Dendritic cell treated with granulocyte-macrophage colony-stimulating factor and Interleukin-4, amounts not matched to agents 40 ng/mL and 50 ng/mL, for 4 days (primary cell): ENCODE results near the gene CYP4F3.
"Not testable (repeated sequence)": the region's sequence is repeated elsewhere in the genome, so short reads cannot be mapped to it uniquely, and the experiment has no call there.

Experiments
- H3K27ac Mint-ChIP-seq: one replicate; pipeline ENCODE4 v1.8.0; 2022; ENCODE audit warnings: mild to moderate bottlenecking, mixed read lengths
- H3K27me3 Mint-ChIP-seq: one replicate; pipeline ENCODE4 v1.8.0; 2022; ENCODE audit warnings: mild to moderate bottlenecking, mixed read lengths
- H3K36me3 Mint-ChIP-seq: one replicate; pipeline ENCODE4 v1.8.0; 2022; ENCODE audit warnings: low read depth, mixed read lengths
- H3K4me1 Mint-ChIP-seq: one replicate; pipeline ENCODE4 v1.8.0; 2022; ENCODE audit warnings: low read depth, mixed read lengths
- H3K4me3 Mint-ChIP-seq: one replicate; pipeline ENCODE4 v1.8.0; 2022; ENCODE audit warnings: mild to moderate bottlenecking, moderate library complexity, mixed read lengths
- H3K9me3 Mint-ChIP-seq: one replicate; pipeline ENCODE4 v1.8.0; 2022; ENCODE audit warnings: mixed read lengths
- intact Hi-C: fragments of 100-400 bp; cut with micrococcal nuclease; formaldehyde crosslinking; loops from one replicate; pipeline ENCODE4 v1.15.0; 2022

The CYP4F3 gene

DNA sequence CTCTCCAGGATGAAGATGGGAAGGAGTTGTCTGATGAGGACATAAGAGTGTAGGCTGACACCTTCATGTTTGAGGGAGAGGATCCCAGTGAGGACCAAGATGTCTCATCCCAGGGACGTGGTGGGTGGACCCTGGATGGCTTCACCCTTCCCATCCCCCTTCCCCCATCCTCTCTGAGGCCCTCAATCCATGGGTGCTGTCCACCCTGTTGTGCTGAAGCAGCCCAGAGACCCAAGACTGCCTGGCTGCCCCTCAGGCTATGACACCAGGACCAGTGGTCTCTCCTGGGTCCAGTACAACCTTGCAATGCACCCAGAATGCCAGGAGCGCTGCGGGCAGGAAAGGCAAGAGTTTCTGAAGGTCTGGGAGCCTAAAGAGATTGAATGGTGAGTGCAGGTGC lies 28.7 kb downstream of the CYP4F3 start:
- intact Hi-C loops: no loop called here
- H3K27me3 Mint-ChIP-seq: peaks cover 10% of the 10 kb centered on the region
- no peak overlapping the region for H3K27ac Mint-ChIP-seq
- no peaks in the 10 kb centered on the region for H3K36me3 Mint-ChIP-seq
- no peaks in the 10 kb centered on the region for H3K9me3 Mint-ChIP-seq
- no peak overlapping the region for H3K4me3 Mint-ChIP-seq
- peaks cover 17% of the 10 kb centered on the region for H3K4me1 Mint-ChIP-seq

DNA sequence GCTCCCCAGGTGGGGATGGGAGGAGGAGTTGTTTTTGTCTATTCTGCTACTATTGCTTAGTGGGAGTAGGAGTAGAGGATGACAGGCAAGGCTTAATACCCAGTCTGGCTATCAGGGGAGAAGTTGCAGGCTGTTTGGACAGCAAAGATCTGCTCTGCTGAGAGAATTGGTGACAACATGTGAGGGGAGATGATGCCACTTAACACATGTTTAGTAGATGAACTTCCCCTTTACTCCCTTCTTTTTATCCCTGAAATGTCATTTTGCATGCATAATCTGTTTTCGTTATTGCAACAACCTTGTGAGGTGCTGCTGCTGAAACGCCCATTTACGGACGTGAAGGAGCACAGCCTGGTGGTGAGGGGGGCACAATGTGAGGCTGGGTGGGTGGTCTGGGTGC lies 29.2 kb downstream of the CYP4F3 start:
- intact Hi-C loops: no loop called here
- peaks cover 10% of the 10 kb centered on the region for H3K27me3 Mint-ChIP-seq

DNA sequence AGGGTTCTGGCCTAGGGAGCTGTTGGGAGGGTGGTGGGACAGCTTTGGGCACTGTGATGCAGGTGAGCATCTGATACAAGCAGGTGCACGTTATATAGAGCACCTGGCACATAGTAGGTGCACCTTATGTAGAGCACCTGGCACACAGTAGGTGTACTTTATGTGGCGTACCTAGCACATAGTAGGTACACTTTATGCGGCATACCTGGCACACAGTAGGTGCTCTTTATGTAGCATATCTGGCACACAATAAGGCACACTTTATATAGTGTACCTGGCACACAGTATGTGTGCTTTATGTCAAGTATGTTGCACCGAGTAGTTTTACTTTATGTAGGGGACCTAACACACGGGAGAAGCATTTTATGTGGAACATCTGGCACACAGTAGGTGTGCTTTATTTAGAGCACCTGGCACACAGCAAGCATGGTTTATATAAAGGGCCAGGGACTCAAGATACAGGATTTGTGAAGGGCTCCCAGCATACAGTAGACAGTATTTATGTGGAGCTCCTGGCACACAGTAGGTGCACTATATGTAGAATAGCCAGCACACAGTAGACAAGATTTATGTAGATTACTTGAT lies 30.6 kb downstream of the CYP4F3 start:
- no peak overlapping the region for H3K27ac Mint-ChIP-seq
- intact Hi-C loops: no loop called here
- no peaks in the 10 kb centered on the region for H3K36me3 Mint-ChIP-seq
- no peaks in the 10 kb centered on the region for H3K9me3 Mint-ChIP-seq
- peaks cover 17% of the 10 kb centered on the region for H3K4me1 Mint-ChIP-seq
- H3K27me3 Mint-ChIP-seq: peaks cover 13% of the 10 kb centered on the region
- H3K4me3 Mint-ChIP-seq: no peak overlapping the region

More for the DNA sequence above, 29.2 kb downstream of the CYP4F3 start:
- no peak overlapping the region for H3K4me3 Mint-ChIP-seq
- H3K9me3 Mint-ChIP-seq: no peaks in the 10 kb centered on the region
- H3K36me3 Mint-ChIP-seq: no peaks in the 10 kb centered on the region
- no peak overlapping the region for H3K27ac Mint-ChIP-seq
- peaks cover 17% of the 10 kb centered on the region for H3K4me1 Mint-ChIP-seq

DNA sequence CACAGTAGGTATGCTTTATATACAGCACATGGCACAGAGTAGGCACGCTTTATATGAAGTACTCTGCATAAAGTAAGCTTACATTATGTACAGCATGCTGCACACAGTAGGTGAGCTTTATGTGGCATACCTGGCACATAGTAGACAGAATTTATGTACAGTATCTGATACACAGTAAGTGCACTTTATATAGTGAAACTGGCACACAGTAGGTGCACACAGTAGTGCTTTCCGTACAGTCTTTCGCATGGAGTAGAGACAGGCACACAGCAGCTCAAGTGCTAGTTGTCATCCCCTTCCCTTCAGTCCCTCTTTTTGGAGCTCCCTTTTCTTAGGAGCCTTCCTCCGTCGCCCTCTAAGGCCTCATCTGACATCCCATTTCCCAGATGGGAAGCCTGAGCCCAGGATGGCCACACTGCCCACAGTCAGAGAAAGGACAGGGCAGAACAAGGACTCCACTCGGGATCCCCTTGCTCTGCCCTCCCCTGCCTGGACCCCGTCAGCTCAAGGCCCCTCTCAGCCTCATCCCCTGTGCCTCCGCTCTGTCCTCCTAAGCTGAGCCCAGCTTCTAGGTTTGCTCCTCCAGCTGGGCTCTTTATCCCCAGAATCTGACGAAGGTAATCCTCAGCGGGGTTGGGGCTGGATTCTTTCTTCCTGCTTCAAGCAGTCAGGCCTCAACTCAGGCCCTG lies 31.3 kb downstream of the CYP4F3 start:
- intact Hi-C loops: no loop called here
- H3K27ac Mint-ChIP-seq: no peak overlapping the region
- H3K4me1 Mint-ChIP-seq: peaks cover 17% of the 10 kb centered on the region
- no peaks in the 10 kb centered on the region for H3K36me3 Mint-ChIP-seq
- H3K9me3 Mint-ChIP-seq: no peaks in the 10 kb centered on the region
- H3K4me3 Mint-ChIP-seq: no peak overlapping the region
- H3K27me3 Mint-ChIP-seq: peaks cover 16% of the 10 kb centered on the region

DNA sequence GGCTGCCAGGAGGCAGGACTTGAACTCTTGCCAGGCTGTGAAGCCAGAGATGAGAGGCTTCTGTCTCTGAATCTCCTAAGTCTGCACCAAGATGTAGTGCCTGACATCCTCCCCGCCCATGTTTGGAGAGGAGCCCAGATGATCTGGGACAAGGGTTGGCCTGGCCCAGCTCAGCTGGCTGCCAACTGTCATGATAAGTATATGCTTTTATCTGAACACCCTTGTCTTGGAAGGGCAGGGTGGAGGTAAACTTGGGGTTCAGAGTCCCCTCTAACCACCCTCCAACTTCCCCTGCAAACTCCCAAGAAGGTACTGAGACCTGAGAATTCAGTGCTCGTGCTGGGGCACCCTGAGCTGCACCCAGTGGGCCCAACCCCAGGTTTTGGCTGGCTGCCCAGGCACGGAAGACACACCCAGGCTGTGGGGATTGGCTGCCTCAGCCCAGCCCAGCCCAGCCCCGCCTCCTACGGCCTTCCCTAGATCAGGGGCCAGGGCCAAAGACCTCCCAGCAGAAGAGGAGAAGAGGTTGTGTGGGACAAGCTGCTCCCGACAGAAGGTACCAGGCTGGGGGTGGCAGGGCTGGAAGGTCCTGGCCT lies 32.0 kb downstream of the CYP4F3 start, which contains the start of gene CYP4F12:
CYP4F12 (plus strand) TSS at position 508 of the 596 bp plus-strand sequence. CDS start 443 bp downstream, outside the sequence.
- Mint-ChIP-seq H3K9me3 (no peaks in the 10 kb centered on the region), H3K36me3 (no peaks in the 10 kb centered on the region), H3K4me3 (no peak within 1 kb of the TSS), H3K4me1 (peaks cover 17% of the 10 kb centered on the region), H3K27ac (no peak within 1 kb of the TSS), H3K27me3 (peaks cover 18% of the 10 kb centered on the region)
- intact Hi-C loops: no loop called here

DNA sequence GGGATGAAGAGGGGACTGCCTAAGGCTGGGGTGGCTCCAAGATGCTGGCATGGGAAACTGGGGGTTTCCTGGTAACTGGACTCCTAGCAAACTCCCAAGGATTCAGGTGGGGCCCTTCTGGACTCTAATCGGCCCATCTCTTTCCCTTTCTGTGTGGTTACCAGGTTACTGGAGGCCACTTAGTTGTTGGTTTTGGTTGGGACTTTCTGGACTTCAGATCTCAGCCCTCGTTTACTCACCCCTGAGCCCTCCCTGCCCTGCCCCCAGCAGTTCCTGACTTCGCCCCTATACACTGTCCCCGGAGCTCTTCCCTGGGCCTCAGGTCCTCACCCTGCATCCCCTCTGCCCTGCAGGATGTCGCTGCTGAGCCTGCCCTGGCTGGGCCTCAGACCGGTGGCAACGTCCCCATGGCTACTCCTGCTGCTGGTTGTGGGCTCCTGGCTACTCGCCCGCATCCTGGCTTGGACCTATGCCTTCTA lies 32.5 kb downstream of the CYP4F3 start:
- intact Hi-C loops: no loop called here
- Mint-ChIP-seq H3K4me3 (no peak overlapping the region), H3K36me3 (no peaks in the 10 kb centered on the region), H3K4me1 (peaks cover 17% of the 10 kb centered on the region), H3K27ac (no peak overlapping the region), H3K9me3 (no peaks in the 10 kb centered on the region), H3K27me3 (peaks cover 19% of the 10 kb centered on the region)

DNA sequence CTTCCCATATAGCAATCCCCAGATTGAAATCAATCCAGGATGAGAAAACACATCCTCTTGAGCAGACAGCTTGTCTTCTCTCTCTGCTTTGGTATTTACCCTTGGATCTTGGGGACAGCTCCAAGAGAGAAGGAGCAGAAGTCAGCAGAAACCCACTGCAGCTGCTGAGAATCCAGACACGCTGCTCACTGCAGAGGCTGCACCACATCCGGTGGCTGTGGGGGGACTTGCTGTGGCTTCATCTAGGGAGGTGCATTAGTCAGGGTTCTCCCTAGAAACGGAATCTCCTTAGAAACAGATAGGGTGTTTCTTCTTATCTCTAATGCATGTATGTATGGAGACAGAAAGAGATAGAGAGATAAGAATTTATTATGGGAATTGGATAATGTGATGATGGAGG lies 34.9 kb downstream of the CYP4F3 start:
- no peaks in the 10 kb centered on the region for H3K9me3 Mint-ChIP-seq
- peaks cover 5% of the 10 kb centered on the region for H3K4me1 Mint-ChIP-seq
- no peak overlapping the region for H3K4me3 Mint-ChIP-seq
- H3K27me3 Mint-ChIP-seq: peaks cover 18% of the 10 kb centered on the region
- intact Hi-C loops: no loop called here
- no peak overlapping the region for H3K27ac Mint-ChIP-seq
- no peaks in the 10 kb centered on the region for H3K36me3 Mint-ChIP-seq

DNA sequence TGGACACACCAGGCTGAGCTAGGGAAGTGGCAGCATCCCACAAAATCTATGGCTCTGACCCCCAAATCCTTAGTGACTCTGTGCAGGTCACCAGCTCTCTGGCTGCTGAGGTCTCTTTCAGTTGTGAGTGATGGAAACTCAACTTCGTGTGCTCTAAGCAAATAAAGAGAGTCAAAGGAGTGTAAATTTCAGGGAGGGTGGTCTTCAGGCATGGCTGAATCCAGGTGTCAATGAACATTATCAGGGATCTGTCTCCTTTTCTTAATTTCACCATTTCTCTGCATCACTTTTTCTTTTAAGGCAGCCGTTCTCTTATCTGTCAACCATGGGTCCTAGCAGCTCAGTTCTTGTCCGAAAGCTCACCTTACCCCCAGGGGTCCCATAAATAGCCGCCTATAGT lies 38.4 kb downstream of the CYP4F3 start:
- H3K4me1 Mint-ChIP-seq: no peaks in the 10 kb centered on the region
- H3K36me3 Mint-ChIP-seq: no peaks in the 10 kb centered on the region
- peaks cover 25% of the 10 kb centered on the region for H3K27me3 Mint-ChIP-seq
- no peaks in the 10 kb centered on the region for H3K9me3 Mint-ChIP-seq
- intact Hi-C loops: no loop called here
- H3K27ac Mint-ChIP-seq: no peak overlapping the region
- no peak overlapping the region for H3K4me3 Mint-ChIP-seq

DNA sequence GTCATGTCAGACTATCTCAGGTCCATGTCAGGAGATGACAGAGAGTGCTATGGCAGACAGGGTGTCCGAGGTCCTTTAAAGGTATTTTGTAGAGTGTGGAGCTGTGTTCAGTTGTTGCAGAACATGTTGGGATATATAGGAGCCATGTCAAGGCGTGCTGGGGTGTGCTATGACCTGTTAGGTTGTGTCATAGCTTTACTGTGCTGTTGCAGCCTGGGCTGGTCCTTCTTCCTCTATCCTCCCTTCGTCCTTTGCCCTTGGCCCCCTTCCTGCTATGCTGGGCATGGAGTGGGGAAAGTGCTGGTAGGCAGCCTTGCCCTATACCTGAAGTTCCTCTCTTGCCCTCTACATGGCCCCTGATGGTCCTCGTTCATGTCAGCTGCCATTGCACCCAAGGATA lies 39.2 kb downstream of the CYP4F3 start:
- H3K36me3 Mint-ChIP-seq, H3K4me1 Mint-ChIP-seq, H3K27ac Mint-ChIP-seq, H3K4me3 Mint-ChIP-seq, intact Hi-C loops, H3K9me3 Mint-ChIP-seq: not testable (repeated sequence)
- H3K27me3 Mint-ChIP-seq: peaks cover 23% of the 10 kb centered on the region

DNA sequence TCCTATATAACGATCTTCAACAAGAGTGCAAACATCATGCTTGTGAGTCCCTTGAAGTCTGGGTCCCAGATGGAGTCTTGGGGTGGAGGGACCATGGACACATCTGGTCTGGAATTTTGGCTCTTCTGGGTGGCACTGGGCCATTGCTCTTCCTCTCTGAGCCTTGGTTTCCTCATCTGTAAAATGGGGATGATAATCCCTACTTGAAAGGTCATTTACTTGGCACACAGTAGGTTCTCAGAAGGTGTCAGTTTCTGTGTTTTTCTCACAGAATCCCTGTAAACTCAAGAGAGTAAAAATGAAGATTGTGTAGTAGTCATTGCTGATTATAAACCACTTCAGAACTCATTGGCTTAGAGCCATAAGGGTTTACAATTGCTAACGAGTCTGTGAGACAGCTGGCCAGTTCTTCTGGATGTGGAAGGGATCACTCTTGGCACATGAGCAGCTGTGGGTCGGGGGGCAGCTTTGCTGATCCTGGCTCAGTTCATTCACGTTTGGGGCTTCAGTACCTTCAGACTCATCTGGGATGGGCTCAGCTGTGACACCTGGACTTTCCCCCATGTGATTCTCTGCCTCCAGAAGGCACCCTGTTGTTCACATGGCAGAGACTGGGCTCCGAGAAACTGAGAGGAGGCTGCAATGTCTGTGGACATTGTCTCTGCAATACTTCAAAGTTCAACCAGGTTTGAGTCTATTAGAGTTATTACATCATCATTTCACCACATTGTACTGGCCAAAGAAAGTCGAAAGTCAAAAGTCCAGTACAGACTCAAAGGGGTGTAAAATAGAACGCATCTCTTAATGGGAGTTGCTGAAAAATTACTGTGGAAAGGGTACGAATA lies 40.0 kb downstream of the CYP4F3 start:
- Mint-ChIP-seq H3K27me3 (peaks cover 22% of the 10 kb centered on the region), H3K36me3 (no peaks in the 10 kb centered on the region), H3K9me3 (no peaks in the 10 kb centered on the region), H3K4me1 (no peaks in the 10 kb centered on the region), H3K27ac (no peak overlapping the region), H3K4me3 (no peak overlapping the region)
- intact Hi-C loops: no loop called here

DNA sequence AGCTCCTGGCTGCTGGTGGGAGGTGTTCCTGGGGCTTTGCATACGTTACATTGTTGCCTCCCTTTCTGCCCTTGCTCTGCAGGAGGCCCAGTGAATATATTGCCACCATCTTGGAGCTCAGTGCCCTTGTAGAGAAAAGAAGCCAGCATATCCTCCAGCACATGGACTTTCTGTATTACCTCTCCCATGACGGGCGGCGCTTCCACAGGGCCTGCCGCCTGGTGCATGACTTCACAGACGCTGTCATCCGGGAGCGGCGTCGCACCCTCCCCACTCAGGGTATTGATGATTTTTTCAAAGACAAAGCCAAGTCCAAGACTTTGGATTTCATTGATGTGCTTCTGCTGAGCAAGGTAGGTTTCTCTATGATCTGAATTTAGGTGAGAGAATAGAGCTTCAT lies 42.7 kb downstream of the CYP4F3 start:
- Mint-ChIP-seq H3K27ac (no peak overlapping the region), H3K4me1 (no peaks in the 10 kb centered on the region), H3K36me3 (no peaks in the 10 kb centered on the region), H3K27me3 (peaks cover 30% of the 10 kb centered on the region), H3K4me3 (no peak overlapping the region), H3K9me3 (no peaks in the 10 kb centered on the region)
- intact Hi-C loops: no loop called here

DNA sequence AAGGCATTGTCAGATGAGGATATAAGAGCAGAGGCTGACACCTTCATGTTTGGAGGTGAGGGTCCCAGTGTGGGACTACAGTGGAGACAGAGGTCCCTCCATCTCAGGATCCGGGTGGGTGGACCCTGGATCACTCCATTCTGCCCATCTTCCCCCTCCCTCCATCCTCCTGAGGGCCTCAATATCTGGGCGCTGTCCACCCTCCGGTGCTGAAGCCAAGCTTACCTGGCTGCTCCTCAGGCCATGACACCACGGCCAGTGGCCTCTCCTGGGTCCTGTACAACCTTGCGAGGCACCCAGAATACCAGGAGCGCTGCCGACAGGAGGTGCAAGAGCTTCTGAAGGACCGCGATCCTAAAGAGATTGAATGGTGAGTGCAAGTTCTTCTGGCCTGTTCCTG lies 44.1 kb downstream of the CYP4F3 start:
- no peaks in the 10 kb centered on the region for H3K36me3 Mint-ChIP-seq
- H3K9me3 Mint-ChIP-seq: no peaks in the 10 kb centered on the region
- H3K27me3 Mint-ChIP-seq: peaks cover 36% of the 10 kb centered on the region
- H3K27ac Mint-ChIP-seq: no peak overlapping the region
- no peak overlapping the region for H3K4me3 Mint-ChIP-seq
- intact Hi-C loops: no loop called here
- no peaks in the 10 kb centered on the region for H3K4me1 Mint-ChIP-seq

DNA sequence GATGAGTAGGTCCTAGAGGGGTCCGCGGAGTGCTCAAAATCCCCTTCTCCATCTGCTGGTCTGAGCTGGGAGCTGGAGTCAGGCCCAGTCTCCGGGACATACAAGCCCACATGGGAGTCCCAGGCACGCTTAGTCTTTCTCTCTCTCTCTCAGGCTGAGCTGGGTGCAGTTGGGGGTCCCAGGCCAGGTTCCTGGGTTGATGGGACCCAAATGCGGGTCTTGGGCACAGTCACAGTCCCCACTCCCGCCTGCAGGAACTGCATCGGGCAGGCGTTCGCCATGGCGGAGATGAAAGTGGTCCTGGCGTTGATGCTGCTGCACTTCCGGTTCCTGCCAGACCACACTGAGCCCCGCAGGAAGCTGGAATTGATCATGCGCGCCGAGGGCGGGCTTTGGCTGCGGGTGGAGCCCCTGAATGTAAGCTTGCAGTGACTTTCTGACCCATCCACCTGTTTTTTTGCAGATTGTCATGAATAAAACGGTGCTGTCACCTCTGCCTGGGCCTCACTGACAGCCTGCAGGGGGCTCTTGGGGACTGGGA lies 56.0 kb downstream of the CYP4F3 start:
- Mint-ChIP-seq H3K36me3 (no peaks in the 10 kb centered on the region), H3K27me3 (peaks cover 22% of the 10 kb centered on the region), H3K4me3 (no peak overlapping the region), H3K9me3 (no peaks in the 10 kb centered on the region), H3K4me1 (no peaks in the 10 kb centered on the region), H3K27ac (no peak overlapping the region)
- intact Hi-C loops: no loop called here
